Omental fat pad (tissue), 4 donors: ENCODE results near the gene SOCS4. TPM values are rescaled to one million over a fixed set of nuclear protein-coding genes. Genes with fewer than 3 reads are reported as not detected.

ENCODE experiments used
- ATAC-seq: fragments of 150-250 bp; one replicate; pipeline ENCODE4 v1.9.1; 2016; ENCODE audit warnings: mild to moderate bottlenecking, moderate library complexity; ENCODE audit not compliant: low FRiP score
- DNase-seq: peaks from one replicate; pipeline ENCODE4 v3.0.0-alpha.2; 2019; ENCODE audit warnings: low spot score
- total RNA-seq, 4 donors: library from RNA; depleted of rRNA; stranded (reverse); fragments of >200 nt; gene quantifications; one replicate each; pipeline ENCODE4 v1.1.0, GENCODE V29; 2016
- TF ChIP-seq, protein P1 (sequence below), 3 donors: fragments of 450-650 bp; IDR thresholded peaks; one replicate each; pipeline ENCODE4 v1.5.1; 2016 to 2017; ENCODE audit warnings: antibody characterized with exemption in 3 of 3, mild to moderate bottlenecking in 3 of 3, moderate library complexity in 2 of 3

The SOCS4 gene
- total RNA-seq, 4 donors from 2014 or later, result 15.9 to 25.5 (median 21.2) TPM

DNA sequence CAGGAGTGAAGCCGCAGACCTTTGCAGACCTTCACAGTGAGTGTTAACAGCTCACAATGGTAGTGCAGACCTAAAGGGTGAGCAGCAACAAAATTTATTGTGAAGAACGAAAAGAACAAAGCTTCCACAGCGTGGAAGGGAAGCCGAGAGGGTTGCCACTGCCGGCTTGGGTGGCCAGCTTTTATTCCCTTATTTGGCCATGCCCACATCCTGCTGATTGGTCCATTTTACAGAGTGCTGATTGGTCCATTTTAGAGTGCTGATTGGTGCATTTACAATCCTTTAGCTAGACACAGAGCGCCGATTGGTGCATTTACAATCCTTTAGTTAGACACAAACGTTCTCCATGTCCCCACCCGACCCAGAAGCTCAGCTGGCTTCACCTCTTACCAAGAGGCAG is 59.9 kb downstream of the SOCS4 start:
- ATAC-seq, result no peak

DNA sequence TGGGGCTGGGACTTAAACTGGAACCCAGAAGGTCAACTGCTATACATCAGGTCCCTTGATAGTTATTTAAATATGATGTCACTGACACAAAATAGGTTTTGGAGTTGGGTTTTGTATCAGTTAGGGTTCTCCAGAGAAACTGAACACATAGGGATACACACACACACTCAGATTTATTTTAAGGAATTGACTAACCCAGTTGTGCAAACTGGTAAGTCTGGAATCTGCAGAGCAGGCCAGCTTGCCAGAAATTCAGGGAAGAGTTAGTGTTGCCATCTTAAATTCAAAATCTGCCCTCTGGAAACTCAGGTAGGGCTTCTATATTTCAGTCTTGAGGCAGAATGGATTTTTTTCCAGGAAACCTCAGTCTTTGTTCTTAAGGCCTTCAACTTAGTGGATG is 61.3 kb downstream of the SOCS4 start:
- TF ChIP-seq, protein P1, sequence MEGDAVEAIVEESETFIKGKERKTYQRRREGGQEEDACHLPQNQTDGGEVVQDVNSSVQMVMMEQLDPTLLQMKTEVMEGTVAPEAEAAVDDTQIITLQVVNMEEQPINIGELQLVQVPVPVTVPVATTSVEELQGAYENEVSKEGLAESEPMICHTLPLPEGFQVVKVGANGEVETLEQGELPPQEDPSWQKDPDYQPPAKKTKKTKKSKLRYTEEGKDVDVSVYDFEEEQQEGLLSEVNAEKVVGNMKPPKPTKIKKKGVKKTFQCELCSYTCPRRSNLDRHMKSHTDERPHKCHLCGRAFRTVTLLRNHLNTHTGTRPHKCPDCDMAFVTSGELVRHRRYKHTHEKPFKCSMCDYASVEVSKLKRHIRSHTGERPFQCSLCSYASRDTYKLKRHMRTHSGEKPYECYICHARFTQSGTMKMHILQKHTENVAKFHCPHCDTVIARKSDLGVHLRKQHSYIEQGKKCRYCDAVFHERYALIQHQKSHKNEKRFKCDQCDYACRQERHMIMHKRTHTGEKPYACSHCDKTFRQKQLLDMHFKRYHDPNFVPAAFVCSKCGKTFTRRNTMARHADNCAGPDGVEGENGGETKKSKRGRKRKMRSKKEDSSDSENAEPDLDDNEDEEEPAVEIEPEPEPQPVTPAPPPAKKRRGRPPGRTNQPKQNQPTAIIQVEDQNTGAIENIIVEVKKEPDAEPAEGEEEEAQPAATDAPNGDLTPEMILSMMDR (IDR thresholded peaks at IDR 0.05), result no peak
- no peak for ATAC-seq
- no peak for DNase-seq

More for the DNA sequence above, 59.9 kb downstream of the SOCS4 start:
- TF ChIP-seq, protein P1 (IDR thresholded peaks at IDR 0.05), result no peak
- peak; percentile 18 for DNase-seq

DNA sequence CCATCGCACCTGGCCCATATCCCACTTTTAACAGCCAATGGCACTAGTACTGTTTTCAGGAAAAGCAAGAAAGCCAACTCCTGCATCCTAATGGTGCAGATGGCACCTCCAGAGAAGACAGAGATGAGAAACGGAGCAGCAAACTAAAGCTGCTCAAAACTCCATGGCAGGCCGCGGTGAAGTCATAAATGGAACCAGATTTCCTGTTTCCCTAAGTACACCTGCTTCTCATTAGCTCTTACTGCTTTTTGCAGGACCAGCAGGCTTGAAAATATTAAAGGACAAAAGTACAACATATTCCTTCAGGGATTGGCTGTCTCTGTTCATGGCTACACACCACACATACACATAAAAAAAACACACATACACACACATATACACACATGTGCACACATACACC is 65.3 kb downstream of the SOCS4 start:
- TF ChIP-seq, protein P1 (IDR thresholded peaks at IDR 0.05), result no peak
- ATAC-seq (no peak), DNase-seq (no peak)

DNA sequence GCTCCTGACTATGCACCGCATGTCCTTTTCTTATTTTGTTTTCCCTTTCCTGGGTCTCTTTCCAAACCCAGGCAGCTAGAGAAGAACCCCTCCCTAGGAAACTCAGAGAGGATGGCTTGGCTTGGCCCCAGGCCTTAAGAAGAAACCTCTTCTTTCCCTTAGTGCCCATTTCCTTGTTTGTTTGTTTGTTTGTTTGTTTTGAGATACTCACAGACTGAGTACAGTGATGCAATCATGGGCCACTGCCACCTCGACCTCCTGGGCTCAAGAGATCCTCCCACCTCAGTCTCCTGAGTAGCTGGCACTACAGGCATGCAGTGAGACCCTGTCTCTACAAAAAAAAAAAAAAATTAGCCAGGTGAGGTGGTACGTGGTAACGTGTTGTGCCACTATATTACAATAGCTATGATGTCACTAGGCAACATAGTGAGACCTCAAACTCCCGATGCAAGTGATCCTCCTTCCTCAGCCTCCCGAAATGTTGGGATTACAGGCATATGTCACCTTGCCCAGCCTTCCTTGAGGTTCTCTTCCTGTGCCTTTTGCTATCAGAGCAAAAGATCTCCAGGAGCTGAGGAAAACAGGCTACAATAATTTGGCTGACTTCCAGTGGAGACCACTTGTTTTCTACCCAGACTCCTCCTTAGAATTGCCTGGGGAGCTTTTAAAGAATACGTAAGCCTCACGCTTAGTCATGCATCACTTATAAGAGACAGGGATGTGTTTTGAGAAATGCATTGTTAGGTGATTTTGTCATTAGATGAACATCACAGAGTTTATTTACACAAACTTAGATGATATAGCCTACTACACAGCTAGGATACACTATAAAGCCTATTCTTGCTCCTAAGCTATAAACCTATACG is 67.5 kb downstream of the SOCS4 start:
- DNase-seq (peak; percentile 1), ATAC-seq (no peak)
- TF ChIP-seq, protein P1 (IDR thresholded peaks at IDR 0.05), result no peak

DNA sequence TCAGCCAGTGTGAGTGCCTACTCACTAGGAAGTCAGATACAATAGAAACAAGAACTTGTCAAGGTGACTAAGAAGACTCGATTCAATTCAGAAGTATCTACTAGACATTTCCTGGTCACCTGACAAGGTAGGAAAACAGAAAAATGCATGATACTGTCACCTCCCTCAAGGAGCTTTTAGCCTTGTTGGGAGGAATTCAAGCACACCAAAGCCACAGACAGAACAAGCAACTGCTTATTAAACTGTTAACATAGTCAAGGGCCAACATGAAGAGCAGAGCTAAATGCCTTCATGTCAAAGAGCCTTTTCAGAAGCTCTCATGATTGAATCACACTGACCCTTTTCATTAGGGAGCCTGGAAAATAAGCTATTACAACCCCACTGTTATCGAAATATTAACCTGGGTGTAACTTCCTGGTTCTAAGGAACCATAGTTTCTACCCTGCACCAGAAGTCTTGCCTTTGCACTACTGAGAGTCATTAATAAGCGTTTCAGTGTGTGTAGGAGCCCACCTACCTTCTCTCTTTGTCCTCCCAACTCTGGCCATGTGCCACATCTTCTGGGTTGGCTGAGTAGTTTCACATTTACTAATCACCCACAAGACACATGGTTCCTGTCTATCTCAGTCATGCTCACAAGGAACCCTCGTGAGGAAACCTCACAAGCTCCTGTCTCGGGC is 71.0 kb downstream of the SOCS4 start:
- TF ChIP-seq, protein P1 (IDR thresholded peaks at IDR 0.05), result no peak
- ATAC-seq (no peak), DNase-seq (no peak)

DNA sequence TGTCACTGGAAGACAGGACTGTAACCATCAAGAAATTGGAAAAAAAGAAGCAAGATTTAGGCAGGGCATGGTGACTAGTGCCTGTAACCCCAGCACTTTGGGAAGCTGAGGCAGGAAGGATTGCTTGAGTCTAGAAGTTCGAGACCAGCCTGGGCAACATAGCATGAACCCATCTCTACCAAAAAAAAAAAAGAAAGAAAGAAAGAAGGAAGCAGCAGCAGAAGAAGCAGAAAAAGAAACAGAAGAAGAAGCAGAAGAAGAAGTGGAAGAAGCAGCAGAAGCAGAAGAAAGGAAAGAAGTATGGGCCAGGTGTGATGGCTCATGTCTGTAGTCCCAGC is 71.5 kb downstream of the SOCS4 start:
- ATAC-seq, result no peak
- no peak for DNase-seq
- TF ChIP-seq, protein P1 (IDR thresholded peaks at IDR 0.05), result no peak

Other genes starting within 250 kb of the SOCS4 start
- 10 to 100 TPM in 3 of 4 donors, 1 to 10 TPM in 1; 9.4 to 27.9 (median 18.7) TPM for gene GCH1, start 124.4 kb upstream of the SOCS4 start, total RNA-seq
- gene WDHD1, start 137 bp upstream of the SOCS4 start, total RNA-seq, result 1 to 10 TPM; 1.4 to 2.0 (median 1.6) TPM
- 10 to 100 TPM; 32.5 to 81.3 (median 68.8) TPM for gene MAPK1IP1L, start 24.4 kb downstream of the SOCS4 start, total RNA-seq
- gene LGALS3, start 102.0 kb downstream of the SOCS4 start, total RNA-seq, result 100 to 1,000 TPM; 325 to 450 (median 349) TPM
- gene DLGAP5, start 164.3 kb downstream of the SOCS4 start, total RNA-seq, result 1 to 10 TPM in 1 of 4 donors, under 1 TPM in 1, not detected in 2; 0.19 to 3.1 TPM
- 10 to 100 TPM; 17.3 to 23.3 (median 18.7) TPM for gene FBXO34, start 244.2 kb downstream of the SOCS4 start, total RNA-seq